Measurements from ENCODE around the gene AQR. TPM values are rescaled to one million over a fixed set of nuclear protein-coding genes. Genes with fewer than 3 reads are reported as not detected.
"Not testable (repeated sequence)": the region's sequence is repeated elsewhere in the genome, so short reads cannot be mapped to it uniquely, and the experiment has no call there.

AQR gene
- total and polyA plus RNA-seq, 2 of the 4 experiments (the other 2 are of a cell fraction), result 17.9 to 29.6 TPM

- H4K20me1 ChIP-seq (ENCODE audit: insufficient read depth, low read length); H3K36me3 ChIP-seq (ENCODE audit: control insufficient read depth, insufficient read depth, low read length); H2BK5ac ChIP-seq (ENCODE audit: low read depth, low read length, poor library complexity, severe bottlenecking); H3K4ac ChIP-seq (ENCODE audit: low read depth, low read length); H3K9me3 ChIP-seq (ENCODE audit: control insufficient read depth, insufficient read depth, low read length); intact Hi-C loops (cut with micrococcal nuclease); H3K4me2 ChIP-seq (ENCODE audit: low read depth, low read length); H2AK5ac ChIP-seq (ENCODE audit: low read depth, low read length); H3K9me1 ChIP-seq (ENCODE audit: insufficient read depth, low read length); H2BK120ac ChIP-seq (ENCODE audit: low read depth, low read length); H3K27me3 ChIP-seq (ENCODE audit: control insufficient read depth, insufficient read depth, low read length); H3K27ac ChIP-seq (ENCODE audit: insufficient read depth, low read length); H4K8ac ChIP-seq (ENCODE audit: low read depth in 2 of 2, low read length in 2 of 2); dilution Hi-C loops (cut with HindIII; ENCODE audit: low sequenced_read_pairs, unreplicated experiment); H3K4me3 ChIP-seq (ENCODE audit: insufficient read depth, low read depth, low read length); POLR2A ChIA-PET (ENCODE audit: unreplicated experiment); H4K5ac ChIP-seq (ENCODE audit: low read depth, low read length); H2AFZ ChIP-seq (replicated peaks; ENCODE audit: low read length, poor library complexity); H3K9ac ChIP-seq (ENCODE audit: low read depth, low read length); in situ Hi-C loops (cut with MboI; ENCODE audit: low sequenced_read_pairs); ATAC-seq (ENCODE audit: low read depth); H2BK20ac ChIP-seq (ENCODE audit: low read depth, low read length); H2AK9ac ChIP-seq (replicated peaks; ENCODE audit: low read depth, low read length, poor library complexity); H3K23ac ChIP-seq (ENCODE audit: low read depth, low read length); H2BK15ac ChIP-seq (ENCODE audit: low read depth, low read length); DNase-seq; H3K18ac ChIP-seq (ENCODE audit: low read depth, low read length); H3K14ac ChIP-seq (replicated peaks; ENCODE audit: low read depth, low read length); CTCF ChIA-PET; BruUV-seq (replicated peaks); H3K79me1 ChIP-seq (ENCODE audit: low read depth in 1 of 2, low read length in 2 of 2); H4K91ac ChIP-seq (ENCODE audit: insufficient read depth, low read depth, low read length); H3K56ac ChIP-seq (ENCODE audit: extremely low read depth, insufficient read depth, low read length): not testable (repeated sequence)
- WGBS, 2 experiments (ENCODE audit: extremely low coverage in 2 of 2, insufficient read length in 1 of 2), result no CpG with 5 or more reads among the region's 8 CpGs
- H3K4me1 ChIP-seq (ENCODE audit: control insufficient read depth, insufficient read depth, low read length), result peaks cover 12% of the 10 kb centered on the region
Measured at GRCh38 chr15:34807241-34807640, 162.3 kb downstream of the AQR start.

All from IMR-90 (cell line).